ENCODE measurements around the gene PHACTR1.

Gene PHACTR1

DNA sequence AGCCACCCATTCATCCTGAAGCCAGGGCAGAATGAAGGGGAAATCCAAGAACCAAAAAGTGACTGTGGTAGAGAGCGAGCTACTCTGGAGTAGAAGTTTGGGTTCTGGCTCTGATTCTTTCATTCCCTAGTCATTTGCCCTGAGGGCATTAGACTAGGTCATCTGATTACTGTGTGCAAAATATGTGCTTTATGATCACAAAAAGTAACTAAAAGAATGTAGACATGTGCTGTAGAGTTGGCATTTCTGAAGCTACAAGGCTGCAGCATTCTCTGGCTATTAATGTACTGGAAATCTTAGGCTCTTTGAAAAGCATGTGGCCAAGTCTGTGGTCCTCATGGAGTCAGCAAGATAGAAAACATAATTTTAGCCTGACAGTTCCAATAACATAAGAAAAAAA, 517.6 kb downstream of the PHACTR1 start:
- TF ChIP-seq GABPA (IDR thresholded peaks at IDR 0.05; ENCODE audit: low read depth) (no peak), SPI1 (IDR thresholded peaks at IDR 0.05; ENCODE audit: borderline replicate concordance, low read depth) (no peak), POLR2AphosphoS5 (IDR thresholded peaks at IDR 0.05; ENCODE audit: low read depth) (no peak)
- TF ChIP-seq, protein P1, sequence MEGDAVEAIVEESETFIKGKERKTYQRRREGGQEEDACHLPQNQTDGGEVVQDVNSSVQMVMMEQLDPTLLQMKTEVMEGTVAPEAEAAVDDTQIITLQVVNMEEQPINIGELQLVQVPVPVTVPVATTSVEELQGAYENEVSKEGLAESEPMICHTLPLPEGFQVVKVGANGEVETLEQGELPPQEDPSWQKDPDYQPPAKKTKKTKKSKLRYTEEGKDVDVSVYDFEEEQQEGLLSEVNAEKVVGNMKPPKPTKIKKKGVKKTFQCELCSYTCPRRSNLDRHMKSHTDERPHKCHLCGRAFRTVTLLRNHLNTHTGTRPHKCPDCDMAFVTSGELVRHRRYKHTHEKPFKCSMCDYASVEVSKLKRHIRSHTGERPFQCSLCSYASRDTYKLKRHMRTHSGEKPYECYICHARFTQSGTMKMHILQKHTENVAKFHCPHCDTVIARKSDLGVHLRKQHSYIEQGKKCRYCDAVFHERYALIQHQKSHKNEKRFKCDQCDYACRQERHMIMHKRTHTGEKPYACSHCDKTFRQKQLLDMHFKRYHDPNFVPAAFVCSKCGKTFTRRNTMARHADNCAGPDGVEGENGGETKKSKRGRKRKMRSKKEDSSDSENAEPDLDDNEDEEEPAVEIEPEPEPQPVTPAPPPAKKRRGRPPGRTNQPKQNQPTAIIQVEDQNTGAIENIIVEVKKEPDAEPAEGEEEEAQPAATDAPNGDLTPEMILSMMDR (IDR thresholded peaks at IDR 0.05; ENCODE audit: insufficient read depth, low read length), result no peak
- TF ChIP-seq, protein P2, sequence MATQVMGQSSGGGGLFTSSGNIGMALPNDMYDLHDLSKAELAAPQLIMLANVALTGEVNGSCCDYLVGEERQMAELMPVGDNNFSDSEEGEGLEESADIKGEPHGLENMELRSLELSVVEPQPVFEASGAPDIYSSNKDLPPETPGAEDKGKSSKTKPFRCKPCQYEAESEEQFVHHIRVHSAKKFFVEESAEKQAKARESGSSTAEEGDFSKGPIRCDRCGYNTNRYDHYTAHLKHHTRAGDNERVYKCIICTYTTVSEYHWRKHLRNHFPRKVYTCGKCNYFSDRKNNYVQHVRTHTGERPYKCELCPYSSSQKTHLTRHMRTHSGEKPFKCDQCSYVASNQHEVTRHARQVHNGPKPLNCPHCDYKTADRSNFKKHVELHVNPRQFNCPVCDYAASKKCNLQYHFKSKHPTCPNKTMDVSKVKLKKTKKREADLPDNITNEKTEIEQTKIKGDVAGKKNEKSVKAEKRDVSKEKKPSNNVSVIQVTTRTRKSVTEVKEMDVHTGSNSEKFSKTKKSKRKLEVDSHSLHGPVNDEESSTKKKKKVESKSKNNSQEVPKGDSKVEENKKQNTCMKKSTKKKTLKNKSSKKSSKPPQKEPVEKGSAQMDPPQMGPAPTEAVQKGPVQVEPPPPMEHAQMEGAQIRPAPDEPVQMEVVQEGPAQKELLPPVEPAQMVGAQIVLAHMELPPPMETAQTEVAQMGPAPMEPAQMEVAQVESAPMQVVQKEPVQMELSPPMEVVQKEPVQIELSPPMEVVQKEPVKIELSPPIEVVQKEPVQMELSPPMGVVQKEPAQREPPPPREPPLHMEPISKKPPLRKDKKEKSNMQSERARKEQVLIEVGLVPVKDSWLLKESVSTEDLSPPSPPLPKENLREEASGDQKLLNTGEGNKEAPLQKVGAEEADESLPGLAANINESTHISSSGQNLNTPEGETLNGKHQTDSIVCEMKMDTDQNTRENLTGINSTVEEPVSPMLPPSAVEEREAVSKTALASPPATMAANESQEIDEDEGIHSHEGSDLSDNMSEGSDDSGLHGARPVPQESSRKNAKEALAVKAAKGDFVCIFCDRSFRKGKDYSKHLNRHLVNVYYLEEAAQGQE (IDR thresholded peaks at IDR 0.05; ENCODE audit: insufficient replicate concordance, low read depth), result no peak
- no peak for DNase-seq (ENCODE audit: low read depth in 1 of 2, low spot score in 1 of 2)
- no peaks in the 10 kb centered on the region for H3K27me3 ChIP-seq (ENCODE audit: insufficient read depth, poor library complexity, severe bottlenecking)
- H3K27ac ChIP-seq (replicated peaks), result no peak overlapping the region
- no peak overlapping the region for H3K4me3 ChIP-seq (replicated peaks; ENCODE audit: insufficient read depth, low read length)

DNA sequence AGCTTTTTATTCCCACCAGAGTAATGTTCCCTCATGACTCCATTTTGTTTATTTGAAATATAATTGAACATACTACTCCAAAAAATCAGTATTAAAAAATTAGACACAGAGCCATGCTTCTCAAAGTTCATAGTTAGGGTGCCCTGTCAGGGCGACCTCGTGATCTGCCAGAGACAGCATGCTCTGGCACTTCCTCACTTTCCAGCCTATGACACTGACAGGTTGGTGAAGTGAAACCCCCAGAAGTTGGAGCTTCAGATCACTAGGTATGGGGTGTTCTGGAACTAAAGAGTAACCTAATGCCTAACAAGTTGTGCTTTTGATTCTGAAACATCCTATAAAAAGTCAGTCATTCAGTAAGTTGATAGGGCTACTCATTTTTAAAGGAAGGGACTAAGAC, 518.8 kb downstream of the PHACTR1 start:
- no peaks in the 10 kb centered on the region for H3K27me3 ChIP-seq (ENCODE audit: insufficient read depth, poor library complexity, severe bottlenecking)
- no peak overlapping the region for H3K4me3 ChIP-seq (replicated peaks; ENCODE audit: insufficient read depth, low read length)
- no peak overlapping the region for H3K27ac ChIP-seq (replicated peaks)
- DNase-seq (ENCODE audit: low read depth in 1 of 2, low spot score in 1 of 2), result no peak
- TF ChIP-seq, protein P2 (IDR thresholded peaks at IDR 0.05; ENCODE audit: insufficient replicate concordance, low read depth), result no peak
- TF ChIP-seq POLR2AphosphoS5 (IDR thresholded peaks at IDR 0.05; ENCODE audit: low read depth) (no peak), SPI1 (IDR thresholded peaks at IDR 0.05; ENCODE audit: borderline replicate concordance, low read depth) (peak; percentile 30; the same call in 1 of the 2 replicates), GABPA (IDR thresholded peaks at IDR 0.05; ENCODE audit: low read depth) (no peak)
- TF ChIP-seq, protein P1 (IDR thresholded peaks at IDR 0.05; ENCODE audit: insufficient read depth, low read length), result no peak

DNA sequence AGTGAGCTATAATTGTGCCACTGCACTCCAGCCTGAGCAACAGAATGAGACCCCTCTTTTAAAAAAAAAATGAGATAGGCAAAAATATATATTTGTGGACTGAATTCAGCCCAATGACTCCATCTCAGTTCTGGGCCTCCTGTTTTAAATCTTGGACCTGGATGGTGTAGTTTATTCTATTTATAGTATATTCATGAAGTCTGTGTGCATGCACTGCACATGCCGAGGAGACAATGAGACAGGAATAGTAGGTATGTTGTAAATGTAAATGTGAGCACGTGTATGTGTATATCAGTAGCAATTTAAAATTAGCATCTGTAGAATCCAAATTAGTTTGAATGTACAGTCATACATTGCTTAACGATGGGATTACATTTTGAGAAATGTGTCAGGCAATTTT, 520.8 kb downstream of the PHACTR1 start:
- Histone ChIP-seq H3K27ac (replicated peaks) (no peak overlapping the region), H3K4me3 (replicated peaks; ENCODE audit: insufficient read depth, low read length) (no peak overlapping the region), H3K27me3 (ENCODE audit: insufficient read depth, poor library complexity, severe bottlenecking) (no peaks in the 10 kb centered on the region)
- DNase-seq (ENCODE audit: low read depth in 1 of 2, low spot score in 1 of 2), result no peak
- TF ChIP-seq GABPA (IDR thresholded peaks at IDR 0.05; ENCODE audit: low read depth) (no peak), POLR2AphosphoS5 (IDR thresholded peaks at IDR 0.05; ENCODE audit: low read depth) (no peak), SPI1 (IDR thresholded peaks at IDR 0.05; ENCODE audit: borderline replicate concordance, low read depth) (no peak)
- TF ChIP-seq, protein P2 (IDR thresholded peaks at IDR 0.05; ENCODE audit: insufficient replicate concordance, low read depth), result no peak
- TF ChIP-seq, protein P1 (IDR thresholded peaks at IDR 0.05; ENCODE audit: insufficient read depth, low read length), result no peak
